Ovary (tissue), 9 donors: ENCODE data around the gene SOCS1. TPM values are rescaled to one million over a fixed set of nuclear protein-coding genes. Genes with fewer than 3 reads are reported as not detected.

Experiments used
- DNase-seq, 5 donors: peaks; one replicate each; pipeline ENCODE4 v3.0.0-alpha.2; 2019 to 2020
- H3K27ac ChIP-seq, 2 donors: fragments of 200-600 bp; one replicate each; pipeline versions ENCODE4 v1.5.1 to v1.8.0; 2019 to 2022
- H3K27me3 ChIP-seq: fragments of 200-600 bp; one replicate; pipeline ENCODE4 v1.8.0; 2022
- H3K36me3 ChIP-seq: fragments of 200-600 bp; sonication (generic); one replicate; pipeline ENCODE4 v1.5.1; 2019
- H3K4me1 ChIP-seq: one replicate; pipeline ENCODE4 v1.8.1; 2013; ENCODE audit warnings: mild to moderate bottlenecking, moderate library complexity; ENCODE audit not compliant: insufficient read depth
- H3K4me3 ChIP-seq: fragments of 200-600 bp; sonication (generic); one replicate; pipeline ENCODE4 v1.5.1; 2017
- H3K9me3 ChIP-seq, 2 donors: fragments of 200-600 bp in 1 of 2; sonication (generic) in 1 of 2; one replicate each; pipeline versions ENCODE4 v1.5.1 to v1.8.1; 2013 to 2019; ENCODE audit warnings: mild to moderate bottlenecking in 1 of 2, moderate library complexity in 1 of 2
- EP300 ChIP-seq: sonication (generic); formaldehyde crosslinking; IDR thresholded peaks from one replicate; pipeline ENCODE4 v1.6.1; 2017; ENCODE audit warnings: antibody characterized with exemption
- POLR2A ChIP-seq: fragments of 450-650 bp; IDR thresholded peaks from one replicate; pipeline ENCODE4 v1.6.1; 2017; ENCODE audit warnings: antibody characterized with exemption, mild to moderate bottlenecking, moderate library complexity
- WGBS, 3 donors: extraction: QIAGEN DNeasy Blood & Tissue Kit in 1 of 3; methylation state at CpG; one replicate each; pipeline versions ENCODE4 v1.1.5 to v1.1.7; 2013 to 2017; 5-methylcytosine and 5-hydroxymethylcytosine counted together
- intact Hi-C, 4 donors: fragments of 100-400 bp; cut with DNase I; formaldehyde crosslinking; loops; one replicate each; pipeline versions ENCODE4 v1.11.0 to v1.15.1; 2022 to 2023
- polyA plus RNA-seq, 2 donors: library from polyadenylated mRNA; stranded (reverse); fragments of 200-250 nt in 1 of 2; fragments of 350-450 nt in 1 of 2; fragmentation: Illumina TruSeq in 1 of 2; extraction: RNeasy Lipid Tissue Mini Kit (QIAGEN cat#74804) in 1 of 2; gene quantifications; one replicate each; pipeline ENCODE4 v1.2.3, GENCODE V29; 2013 to 2014
- total RNA-seq, 7 donors: library from RNA; depleted of rRNA in 2 of 7; stranded (reverse); fragments of >200 nt in 2 of 7; fragmentation: NEBNext Ultra II Directional in 3 of 7; extraction: Animal tissue kit (Norgen Biotek cat#: 25700) in 3 of 7; gene quantifications; one replicate each; pipeline versions ENCODE4 v1.1.0 to v1.2.4, GENCODE V29; 2016 to 2023
- TF ChIP-seq, protein P1 (sequence below), 3 donors: fragments of 450-650 bp in 2 of 3; fragments of 200-600 bp in 1 of 3; IDR thresholded peaks; one replicate each; pipeline versions ENCODE4 v1.5.1 to v1.8.0; 2016 to 2022; ENCODE audit warnings: antibody characterized with exemption in 3 of 3, mild to moderate bottlenecking in 1 of 3
- donor health status: DM: no; HTN: no; CAD: no; lungs with moderate emphysema.
- donor health status: DM: no; HTN: no; CAD: no.
- donor health status: Bipolar disorder and iron deficiency.
- donor health status: DM: yes; HTN: yes; CAD: no.
- donor health status: DM: no; HTN: no; CAD: no.
- donor health status: DM: yes; HTN: yes; CAD: no.

SOCS1 gene
- total and polyA plus RNA-seq, 9 donors = 1.1 to 42.7 (median 8.3) TPM

DNA sequence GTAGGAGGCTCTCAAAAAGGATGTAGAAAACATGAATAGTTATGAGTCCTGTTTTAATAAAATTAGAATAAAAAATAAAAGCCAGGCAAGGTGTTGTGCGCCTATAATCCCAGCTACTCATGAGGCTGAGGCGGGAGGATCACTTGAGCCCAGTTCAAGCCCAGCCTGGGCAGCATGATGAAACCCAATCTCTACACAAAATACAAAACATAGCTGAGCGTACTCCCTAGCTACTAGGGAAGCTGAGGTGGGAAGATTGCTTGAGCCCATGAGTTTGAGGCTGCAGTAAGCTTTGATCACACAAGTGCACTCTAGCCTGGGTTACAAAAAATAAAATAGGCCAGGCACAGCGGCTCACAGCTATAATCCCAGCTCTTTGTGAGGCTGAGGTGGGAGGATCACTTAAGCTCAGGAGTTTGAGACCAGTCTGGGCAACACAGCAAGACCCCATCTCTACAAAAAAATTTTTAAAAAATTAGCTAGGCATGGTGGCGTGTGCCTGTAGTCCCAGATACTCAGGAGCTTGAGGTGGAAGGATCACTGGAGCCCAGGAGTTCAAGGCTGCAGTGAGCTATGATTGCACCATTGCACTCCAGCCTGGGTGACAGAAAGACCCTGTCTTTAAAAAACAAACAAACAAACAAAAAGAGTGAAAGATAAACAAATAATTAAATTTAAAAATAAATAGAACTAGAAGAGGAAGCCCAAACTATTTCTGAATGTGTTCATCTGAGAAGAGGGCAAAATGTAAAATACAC lies 42.3 kb upstream of the SOCS1 start:
- no peak for DNase-seq
- H3K4me1 ChIP-seq = peaks cover 4% of the 10 kb centered on the region
- peak overlapping the region in 1 of 2 donors; percentile 5 for H3K27ac ChIP-seq
- H3K4me3 ChIP-seq = no peak overlapping the region
- TF ChIP-seq EP300 (no peak), POLR2A (no peak)
- TF ChIP-seq, protein P1, sequence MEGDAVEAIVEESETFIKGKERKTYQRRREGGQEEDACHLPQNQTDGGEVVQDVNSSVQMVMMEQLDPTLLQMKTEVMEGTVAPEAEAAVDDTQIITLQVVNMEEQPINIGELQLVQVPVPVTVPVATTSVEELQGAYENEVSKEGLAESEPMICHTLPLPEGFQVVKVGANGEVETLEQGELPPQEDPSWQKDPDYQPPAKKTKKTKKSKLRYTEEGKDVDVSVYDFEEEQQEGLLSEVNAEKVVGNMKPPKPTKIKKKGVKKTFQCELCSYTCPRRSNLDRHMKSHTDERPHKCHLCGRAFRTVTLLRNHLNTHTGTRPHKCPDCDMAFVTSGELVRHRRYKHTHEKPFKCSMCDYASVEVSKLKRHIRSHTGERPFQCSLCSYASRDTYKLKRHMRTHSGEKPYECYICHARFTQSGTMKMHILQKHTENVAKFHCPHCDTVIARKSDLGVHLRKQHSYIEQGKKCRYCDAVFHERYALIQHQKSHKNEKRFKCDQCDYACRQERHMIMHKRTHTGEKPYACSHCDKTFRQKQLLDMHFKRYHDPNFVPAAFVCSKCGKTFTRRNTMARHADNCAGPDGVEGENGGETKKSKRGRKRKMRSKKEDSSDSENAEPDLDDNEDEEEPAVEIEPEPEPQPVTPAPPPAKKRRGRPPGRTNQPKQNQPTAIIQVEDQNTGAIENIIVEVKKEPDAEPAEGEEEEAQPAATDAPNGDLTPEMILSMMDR (IDR thresholded peaks at IDR 0.05) = no peak
- 56 to 61% (median 58%) methylated on average over 5 of the region's 5 CpGs for WGBS, 3 donors
- no peaks in the 10 kb centered on the region for H3K9me3 ChIP-seq
- no peaks in the 10 kb centered on the region for H3K36me3 ChIP-seq
- H3K27me3 ChIP-seq = no peaks in the 10 kb centered on the region
- intact Hi-C loops = no loop called here

DNA sequence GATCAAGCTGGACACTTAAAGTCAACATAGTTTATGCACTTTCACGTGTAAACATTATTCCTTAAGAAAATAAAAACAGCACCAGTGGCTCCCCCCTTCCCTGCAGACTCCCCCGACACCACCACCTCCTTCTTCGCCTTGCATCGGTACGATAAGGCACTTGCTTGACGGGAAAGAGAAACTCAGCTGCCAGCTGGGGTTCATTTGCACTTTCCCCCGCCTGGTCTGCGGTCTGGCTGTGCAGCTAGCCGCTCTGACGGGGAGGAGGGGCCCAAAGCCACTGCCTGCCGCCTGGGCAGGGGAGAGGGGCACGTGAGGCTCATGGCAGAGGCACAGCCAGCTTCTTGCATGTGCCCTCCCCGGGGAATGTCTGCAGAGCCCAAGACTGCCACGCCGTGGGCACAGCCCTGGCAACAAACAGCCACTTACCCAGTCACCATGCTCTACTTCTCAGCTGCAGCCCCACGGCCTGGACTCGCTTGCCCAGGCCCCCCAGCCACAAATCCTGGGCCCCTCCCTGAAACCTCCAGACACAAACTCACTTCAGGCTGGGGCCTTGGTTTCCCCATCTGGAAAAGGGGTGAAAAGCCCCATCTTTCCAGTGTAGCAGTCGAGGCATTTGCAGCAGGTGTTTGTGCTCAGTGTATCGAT lies 41.6 kb upstream of the SOCS1 start:
- DNase-seq = peak; percentile 53 to 73 (median 63)
- Histone ChIP-seq H3K9me3 (no peaks in the 10 kb centered on the region), H3K27ac (peak overlapping the region in 1 of 2 donors; percentile 5), H3K36me3 (no peaks in the 10 kb centered on the region), H3K4me3 (peak overlapping the region; percentile 23), H3K27me3 (no peaks in the 10 kb centered on the region), H3K4me1 (peaks cover 4% of the 10 kb centered on the region)
- 3 to 7% (median 4%) methylated on average over 19 of the region's 19 CpGs for WGBS, 3 donors
- intact Hi-C loops = no loop called here
- no peak for TF ChIP-seq EP300
- no peak for TF ChIP-seq POLR2A
- TF ChIP-seq, protein P1 (IDR thresholded peaks at IDR 0.05) = no peak

DNA sequence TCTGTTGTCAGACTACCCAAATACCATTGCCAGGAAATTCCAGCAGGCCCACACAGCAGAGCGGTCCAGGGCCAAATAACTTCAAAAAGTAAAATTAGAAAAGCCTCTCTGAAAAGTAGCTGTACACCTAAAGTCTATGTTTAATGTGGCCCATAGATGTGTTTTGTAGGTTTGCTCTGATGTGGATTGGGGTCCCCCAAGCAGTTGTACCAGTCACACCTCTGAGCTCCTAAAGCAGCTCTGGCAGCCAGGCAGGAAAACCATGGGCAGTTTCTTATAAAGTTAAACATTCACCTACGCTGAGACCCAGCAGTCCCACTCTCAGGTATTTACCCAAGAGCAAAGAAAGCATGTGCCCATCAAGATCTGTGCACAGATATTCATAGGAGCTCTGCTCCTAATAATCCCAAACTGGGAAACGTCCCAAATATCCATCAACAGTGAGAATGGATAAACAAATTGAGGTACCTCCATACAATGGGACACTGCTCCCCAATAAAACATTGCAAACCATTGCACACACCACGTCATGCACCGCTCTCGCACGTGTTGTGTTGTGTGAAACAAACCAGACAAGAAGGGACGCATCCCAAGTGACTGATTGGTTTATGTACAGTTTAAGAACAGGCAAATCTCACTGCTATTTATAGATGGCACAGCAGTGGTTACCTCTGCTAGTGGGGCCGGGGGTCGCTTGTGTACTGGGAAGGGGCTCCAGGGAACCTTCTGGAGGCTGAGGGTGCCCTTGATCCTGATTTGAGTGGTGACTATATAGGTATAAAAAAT lies 40.9 kb upstream of the SOCS1 start:
- Histone ChIP-seq H3K4me1 (peaks cover 4% of the 10 kb centered on the region), H3K4me3 (peak overlapping the region; percentile 23), H3K27me3 (no peaks in the 10 kb centered on the region), H3K36me3 (no peaks in the 10 kb centered on the region), H3K27ac (peak overlapping the region in 1 of 2 donors; percentile 9), H3K9me3 (no peaks in the 10 kb centered on the region)
- no peak for DNase-seq
- 24 to 35% (median 33%) methylated on average over 10 of the region's 10 CpGs for WGBS, 3 donors
- TF ChIP-seq EP300 (no peak), POLR2A (no peak)
- TF ChIP-seq, protein P1 (IDR thresholded peaks at IDR 0.05) = no peak
- intact Hi-C loops = no loop called here

DNA sequence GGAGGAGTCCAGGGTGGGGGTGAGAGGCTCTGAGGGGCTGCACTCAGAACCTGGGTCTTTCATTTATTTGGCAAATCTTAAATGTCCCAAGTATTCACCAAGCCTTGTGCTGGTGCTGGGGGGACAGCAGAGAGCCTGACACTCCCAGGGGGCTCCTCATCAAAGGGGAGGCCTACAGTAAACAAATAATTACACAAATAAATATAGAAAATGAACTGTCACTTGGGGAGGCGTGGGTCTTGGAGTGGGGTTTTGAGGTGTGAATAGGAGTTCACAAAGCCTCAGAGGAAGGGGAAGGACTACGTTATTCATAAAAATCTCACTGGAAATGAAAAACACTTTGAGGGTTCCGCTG lies 40.3 kb upstream of the SOCS1 start:
- intact Hi-C loops = no loop called here
- WGBS, 3 donors = 38 to 60% (median 58%) methylated on average over 3 of the region's 3 CpGs
- Histone ChIP-seq H3K27me3 (no peaks in the 10 kb centered on the region), H3K27ac (no peak overlapping the region), H3K4me3 (no peak overlapping the region), H3K9me3 (no peaks in the 10 kb centered on the region), H3K36me3 (no peaks in the 10 kb centered on the region), H3K4me1 (peaks cover 4% of the 10 kb centered on the region)
- TF ChIP-seq EP300 (no peak), POLR2A (no peak)
- TF ChIP-seq, protein P1 (IDR thresholded peaks at IDR 0.05) = no peak
- DNase-seq = no peak
